GM12878 (cell line): ENCODE data around the gene TMEM63C. TPM values are rescaled to one million over a fixed set of nuclear protein-coding genes. Genes with fewer than 3 reads are reported as not detected.

Experiments
- ATAC-seq: fragments of 200-7000 bp; cut with Tn5 transposase; 3 replicates; pipeline ENCODE4 v1.9.1; 2020; ENCODE audit warnings: mild to moderate bottlenecking, moderate library complexity
- BruUV-seq: library from RNA; stranded (reverse); fragments of 400-500 nt; replicated peaks from 2 replicates; lab custom pipeline; 2021; lab: Mats Ljungman, UMichigan
- CTCF ChIA-PET: fragments of 300-600 bp; sonication (Branson Sonifier 250); formaldehyde crosslinking; extraction: SDS; loops from one replicate; lab custom pipeline; 2021; ENCODE audit warnings: inconsistent platforms; lab: Yijun Ruan, JAX
- POLR2A ChIA-PET: fragments of 350-600 bp; formaldehyde crosslinking; extraction: SDS; loops from one replicate; lab custom pipeline; 2021; ENCODE audit warnings: inconsistent platforms; lab: Charles Lee
- RAD21 ChIA-PET: fragments of 300-600 bp; sonication (Branson Sonifier 250); formaldehyde crosslinking; loops from one replicate; lab custom pipeline; 2023; ENCODE audit warnings: antibody characterized with exemption; ENCODE audit not compliant: unreplicated experiment; lab: Charles Lee
- SMC1A ChIA-PET: fragments of 300-600 bp; sonication (Branson Sonifier 250); formaldehyde crosslinking; loops from one replicate; lab custom pipeline; 2023; ENCODE audit not compliant: unreplicated experiment, uncharacterized antibody; lab: Charles Lee
- DNase-seq: peaks from one replicate; pipeline ENCODE4 v3.0.0-alpha.2; 2011; ENCODE audit warnings: low read depth, low spot score
- FAIRE-seq: peaks from 3 replicates; lab custom pipeline; 2011; peaks lifted over from hg19 to GRCh38; lab: Jason Lieb, UNC
- H2AFZ ChIP-seq: 2 replicates; pipeline ENCODE4 v1.6.0; 2011; ENCODE audit warnings: low read depth, low read length, control low read depth; ENCODE audit not compliant: control insufficient read depth
- H3K27ac ChIP-seq: 2 replicates; pipeline ENCODE4 v1.5.1; 2011; ENCODE audit warnings: control low read depth; ENCODE audit not compliant: control insufficient read depth, insufficient read depth
- H3K27me3 ChIP-seq, 2 experiments: replicated peaks in 1 of 2; 2 replicates each; pipeline versions ENCODE4 v1.6.0 to v1.6.1; 2011; ENCODE audit warnings: low read length in 1 of 2; ENCODE audit not compliant: control insufficient read depth in 2 of 2, insufficient read depth in 2 of 2
- H3K36me3 ChIP-seq, 2 experiments: 2 replicates each; pipeline ENCODE4 v1.5.1; 2011; ENCODE audit warnings: low read length in 1 of 2; ENCODE audit not compliant: control insufficient read depth in 2 of 2, insufficient read depth in 2 of 2
- H3K4me1 ChIP-seq: 2 replicates; pipeline ENCODE4 v1.6.1; 2011; ENCODE audit warnings: mild to moderate bottlenecking, low read length, moderate library complexity, mixed read lengths; ENCODE audit not compliant: control insufficient read depth, insufficient read depth
- H3K4me2 ChIP-seq: 2 replicates; pipeline ENCODE4 v1.6.0; 2011; ENCODE audit warnings: control low read depth; ENCODE audit not compliant: control insufficient read depth, insufficient read depth
- H3K4me3 ChIP-seq: fragments of 200-600 bp; sonication (generic); 2 replicates; pipeline ENCODE4 v1.5.1; 2016
- H3K79me2 ChIP-seq: 2 replicates; pipeline ENCODE4 v1.6.0; 2011; ENCODE audit warnings: low read length; ENCODE audit not compliant: control insufficient read depth, insufficient read depth
- H3K9ac ChIP-seq: 2 replicates; pipeline ENCODE4 v1.8.0; 2011; ENCODE audit warnings: low read length, control low read depth, mixed read lengths; ENCODE audit not compliant: control insufficient read depth, insufficient read depth
- H3K9me3 ChIP-seq: replicated peaks from 3 replicates; pipeline ENCODE4 v1.5.1; 2011; ENCODE audit warnings: mild to moderate bottlenecking, low read length; ENCODE audit not compliant: control insufficient read depth, insufficient read depth
- H4K20me1 ChIP-seq: 2 replicates; pipeline ENCODE4 v1.6.0; 2011; ENCODE audit not compliant: control insufficient read depth, insufficient read depth
- HDAC6 ChIP-seq: fragments of 200-600 bp; sonication (generic); IDR thresholded peaks from one replicate; pipeline ENCODE4 v1.8.0; 2017; ENCODE audit warnings: antibody characterized with exemption; ENCODE audit not compliant: unreplicated experiment
- NRF1 ChIP-seq: conservative IDR thresholded peaks from 2 replicates; pipeline ENCODE4 v1.6.1; 2011; ENCODE audit warnings: mild to moderate bottlenecking, low read depth, low read length, improper control_type of control experiment
- WGBS: methylation state at CpG from one replicate; pipeline ENCODE4 v1.1.6; 2016; ENCODE audit warnings: low lambda C conversion rate; ENCODE audit not compliant: insufficient replicate concordance, insufficient coverage; ENCODE audit errors: missing lambda C conversion rate; 5-methylcytosine and 5-hydroxymethylcytosine counted together
- in situ Hi-C: fragments of 300-500 bp; cut with MboI; formaldehyde crosslinking; loops from 9 replicates; pipeline ENCODE4 v1.14.3; 2018; ENCODE audit warnings: mixed read lengths
- intact Hi-C: fragments of 100-400 bp; cut with micrococcal nuclease; formaldehyde crosslinking; loops from one replicate; pipeline ENCODE4 v1.14.2; 2022; ENCODE audit not compliant: unreplicated experiment
- polyA plus RNA-seq, 11 experiments: library from polyadenylated mRNA; depleted of rRNA in 4 of 11; unstranded in 6 of 11; stranded (reverse) in 5 of 11; fragments of >200 nt; fragmentation: Nextera tagmentation in 4 of 11; fragmentation: Illumina TruSeq in 1 of 11; extraction: Ambion mirVana in 4 of 11; extraction: Trizol in 1 of 11; gene quantifications; 1 replicate in 1 of 11; 2 replicates in 10 of 11; pipeline versions ENCODE4 v1.2.1 to v1.2.3, GENCODE V29; 2011 to 2016; ENCODE audit warnings: inconsistent platforms in 2 of 11, missing spikeins in 2 of 11, low read depth in 1 of 11
- total RNA-seq, 4 experiments: library from RNA; depleted of rRNA in 3 of 4; stranded (reverse); fragments of >200 nt in 3 of 4; fragmentation: Illumina TruSeq in 1 of 4; extraction: Trizol in 1 of 4; gene quantifications; 2 replicates each; pipeline versions ENCODE4 v1.2.1 to v1.2.3, GENCODE V29; 2013 to 2021
- TF ChIP-seq, protein P1 (sequence below), 3 experiments: IDR thresholded peaks in 2 of 3; conservative IDR thresholded peaks in 1 of 3; 2 replicates each; pipeline ENCODE4 v1.5.1; 2011; ENCODE audit warnings: low read depth in 3 of 3, low read length in 3 of 3, mild to moderate bottlenecking in 3 of 3, control low read depth in 2 of 3, moderate library complexity in 2 of 3, inconsistent platforms in 1 of 3, mixed read lengths in 1 of 3; ENCODE audit not compliant: control insufficient read depth in 2 of 3, insufficient read depth in 1 of 3; ENCODE audit errors: extremely low read depth in 1 of 3
- TF ChIP-seq, protein P2 (sequence below): fragments of 450-650 bp; formaldehyde crosslinking; IDR thresholded peaks from 2 replicates; pipeline ENCODE4 v1.4.0; 2020; ENCODE audit warnings: mild to moderate bottlenecking, moderate library complexity

TMEM63C gene
- total and polyA plus RNA-seq, 10 of the 15 experiments (the other 5 are each of a cell fraction or from before 2014, with no cell fraction given) = 0.06 to 1.3 (median 0.39) TPM; not detected in 4

- no peaks in the 10 kb centered on the region for H3K4me1 ChIP-seq
- no peaks in the 10 kb centered on the region for H4K20me1 ChIP-seq
- H3K4me2 ChIP-seq = peak within 1 kb of the TSS; percentile 38; the same call in 1 of the 2 replicates
- 7% methylated on average over 59 of the region's 77 CpGs for WGBS
- H2AFZ ChIP-seq = no peak within 1 kb of the TSS
- TF ChIP-seq NRF1 (no peak), HDAC6 (peak; percentile 50)
- TF ChIP-seq, protein P1, sequence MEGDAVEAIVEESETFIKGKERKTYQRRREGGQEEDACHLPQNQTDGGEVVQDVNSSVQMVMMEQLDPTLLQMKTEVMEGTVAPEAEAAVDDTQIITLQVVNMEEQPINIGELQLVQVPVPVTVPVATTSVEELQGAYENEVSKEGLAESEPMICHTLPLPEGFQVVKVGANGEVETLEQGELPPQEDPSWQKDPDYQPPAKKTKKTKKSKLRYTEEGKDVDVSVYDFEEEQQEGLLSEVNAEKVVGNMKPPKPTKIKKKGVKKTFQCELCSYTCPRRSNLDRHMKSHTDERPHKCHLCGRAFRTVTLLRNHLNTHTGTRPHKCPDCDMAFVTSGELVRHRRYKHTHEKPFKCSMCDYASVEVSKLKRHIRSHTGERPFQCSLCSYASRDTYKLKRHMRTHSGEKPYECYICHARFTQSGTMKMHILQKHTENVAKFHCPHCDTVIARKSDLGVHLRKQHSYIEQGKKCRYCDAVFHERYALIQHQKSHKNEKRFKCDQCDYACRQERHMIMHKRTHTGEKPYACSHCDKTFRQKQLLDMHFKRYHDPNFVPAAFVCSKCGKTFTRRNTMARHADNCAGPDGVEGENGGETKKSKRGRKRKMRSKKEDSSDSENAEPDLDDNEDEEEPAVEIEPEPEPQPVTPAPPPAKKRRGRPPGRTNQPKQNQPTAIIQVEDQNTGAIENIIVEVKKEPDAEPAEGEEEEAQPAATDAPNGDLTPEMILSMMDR (IDR thresholded peaks at IDR 0.05 in 2 of 3, conservative IDR thresholded peaks at IDR 0.05 in 1 of 3; ENCODE audit: control insufficient read depth in 2 of 3, extremely low read depth in 1 of 3, insufficient read depth in 1 of 3, low read depth in 3 of 3, low read length in 3 of 3) = peak in 1 of 3 experiments; percentile 36; a peak in 1 of 6 replicates
- TF ChIP-seq, protein P2, sequence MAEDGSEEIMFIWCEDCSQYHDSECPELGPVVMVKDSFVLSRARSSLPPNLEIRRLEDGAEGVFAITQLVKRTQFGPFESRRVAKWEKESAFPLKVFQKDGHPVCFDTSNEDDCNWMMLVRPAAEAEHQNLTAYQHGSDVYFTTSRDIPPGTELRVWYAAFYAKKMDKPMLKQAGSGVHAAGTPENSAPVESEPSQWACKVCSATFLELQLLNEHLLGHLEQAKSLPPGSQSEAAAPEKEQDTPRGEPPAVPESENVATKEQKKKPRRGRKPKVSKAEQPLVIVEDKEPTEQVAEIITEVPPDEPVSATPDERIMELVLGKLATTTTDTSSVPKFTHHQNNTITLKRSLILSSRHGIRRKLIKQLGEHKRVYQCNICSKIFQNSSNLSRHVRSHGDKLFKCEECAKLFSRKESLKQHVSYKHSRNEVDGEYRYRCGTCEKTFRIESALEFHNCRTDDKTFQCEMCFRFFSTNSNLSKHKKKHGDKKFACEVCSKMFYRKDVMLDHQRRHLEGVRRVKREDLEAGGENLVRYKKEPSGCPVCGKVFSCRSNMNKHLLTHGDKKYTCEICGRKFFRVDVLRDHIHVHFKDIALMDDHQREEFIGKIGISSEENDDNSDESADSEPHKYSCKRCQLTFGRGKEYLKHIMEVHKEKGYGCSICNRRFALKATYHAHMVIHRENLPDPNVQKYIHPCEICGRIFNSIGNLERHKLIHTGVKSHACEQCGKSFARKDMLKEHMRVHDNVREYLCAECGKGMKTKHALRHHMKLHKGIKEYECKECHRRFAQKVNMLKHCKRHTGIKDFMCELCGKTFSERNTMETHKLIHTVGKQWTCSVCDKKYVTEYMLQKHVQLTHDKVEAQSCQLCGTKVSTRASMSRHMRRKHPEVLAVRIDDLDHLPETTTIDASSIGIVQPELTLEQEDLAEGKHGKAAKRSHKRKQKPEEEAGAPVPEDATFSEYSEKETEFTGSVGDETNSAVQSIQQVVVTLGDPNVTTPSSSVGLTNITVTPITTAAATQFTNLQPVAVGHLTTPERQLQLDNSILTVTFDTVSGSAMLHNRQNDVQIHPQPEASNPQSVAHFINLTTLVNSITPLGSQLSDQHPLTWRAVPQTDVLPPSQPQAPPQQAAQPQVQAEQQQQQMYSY (CRISPR knock-in tag) = no peak
- no peak within 1 kb of the TSS for H3K9ac ChIP-seq
- H3K4me3 ChIP-seq = no peak within 1 kb of the TSS
- no peaks in the 10 kb centered on the region for H3K79me2 ChIP-seq
- FAIRE-seq (no peak), DNase-seq (no peak), ATAC-seq (peak; percentile 78)
- no peaks in the 10 kb centered on the region for H3K9me3 ChIP-seq
- intact Hi-C loops (no loop called here), in situ Hi-C loops (no loop called here)
- BruUV-seq = no TSS peak
- H3K36me3 ChIP-seq = no peaks in the 10 kb centered on the region
- H3K27me3 ChIP-seq = peaks cover 19 to 20% of the 10 kb centered on the region in 2 experiments
- RAD21 ChIA-PET = interaction anchor here (2.0 kb wide), 1 partner anchor 175 kb away, joined by 5 read pairs; no protein-coding TSS in a partner anchor
- POLR2A ChIA-PET = no interaction called here
- CTCF ChIA-PET = interaction anchor here (1.3 to 4.9 kb wide), 4 partner anchors 10 to 175 kb away, joined by 3 to 37 read pairs (median 6); partner anchors contain the start of gene TMEM63C
- SMC1A ChIA-PET = no interaction called here
- H3K27ac ChIP-seq = no peak within 1 kb of the TSS
Observed at GRCh38 chr14:77141214-77142004, 40.2 kb upstream of the TMEM63C start, which contains the start of gene ZDHHC22. Gene ZDHHC22, minus strand, starts transcription at chr14:77141791. Its CDS starts 2,053 bp downstream, at chr14:77139738.
